ENCODE data around the gene ZPBP2. TPM values are rescaled to one million over a fixed set of nuclear protein-coding genes. Genes with fewer than 3 reads are reported as not detected.

Gene ZPBP2
- polyA plus RNA-seq, 1 donor from 2014 or later: not detected

- Histone ChIP-seq H3K4me3 (ENCODE audit: low read length) (no peak overlapping the region), H3K27ac (ENCODE audit: low read length) (no peak overlapping the region), H4K20me1 (ENCODE audit: insufficient read depth) (no peaks in the 10 kb centered on the region), H3K4me2 (ENCODE audit: low read length) (no peak overlapping the region), H3K79me2 (replicated peaks; ENCODE audit: insufficient read depth, low read length) (peaks cover 8% of the 10 kb centered on the region), H2AFZ (ENCODE audit: low read depth, low read length) (no peak overlapping the region), H3K36me3 (ENCODE audit: insufficient read depth, low read length) (no peaks in the 10 kb centered on the region), H3K27me3 (ENCODE audit: insufficient read depth, low read depth, low read length) (no peaks in the 10 kb centered on the region), H3K9me2 (ENCODE audit: insufficient read depth, low read length) (no peaks in the 10 kb centered on the region), H3F3A (ENCODE audit: insufficient read depth, low read length, poor library complexity, severe bottlenecking) (no peaks in the 10 kb centered on the region), H3K9me3 (ENCODE audit: low read length) (no peaks in the 10 kb centered on the region), H3K9ac (ENCODE audit: low read length) (no peak overlapping the region)
- TF ChIP-seq POLR2AphosphoS5 (IDR thresholded peaks at IDR 0.05) (no peak), EP300 (conservative IDR thresholded peaks at IDR 0.05; ENCODE audit: poor library complexity, severe bottlenecking) (no peak), TAF1 (IDR thresholded peaks at IDR 0.05; ENCODE audit: low read depth) (no peak), SMC3 (conservative IDR thresholded peaks at IDR 0.05; ENCODE audit: poor library complexity) (no peak), REST (IDR thresholded peaks at IDR 0.05; ENCODE audit: borderline replicate concordance) (no peak)
- TF ChIP-seq, protein P1, sequence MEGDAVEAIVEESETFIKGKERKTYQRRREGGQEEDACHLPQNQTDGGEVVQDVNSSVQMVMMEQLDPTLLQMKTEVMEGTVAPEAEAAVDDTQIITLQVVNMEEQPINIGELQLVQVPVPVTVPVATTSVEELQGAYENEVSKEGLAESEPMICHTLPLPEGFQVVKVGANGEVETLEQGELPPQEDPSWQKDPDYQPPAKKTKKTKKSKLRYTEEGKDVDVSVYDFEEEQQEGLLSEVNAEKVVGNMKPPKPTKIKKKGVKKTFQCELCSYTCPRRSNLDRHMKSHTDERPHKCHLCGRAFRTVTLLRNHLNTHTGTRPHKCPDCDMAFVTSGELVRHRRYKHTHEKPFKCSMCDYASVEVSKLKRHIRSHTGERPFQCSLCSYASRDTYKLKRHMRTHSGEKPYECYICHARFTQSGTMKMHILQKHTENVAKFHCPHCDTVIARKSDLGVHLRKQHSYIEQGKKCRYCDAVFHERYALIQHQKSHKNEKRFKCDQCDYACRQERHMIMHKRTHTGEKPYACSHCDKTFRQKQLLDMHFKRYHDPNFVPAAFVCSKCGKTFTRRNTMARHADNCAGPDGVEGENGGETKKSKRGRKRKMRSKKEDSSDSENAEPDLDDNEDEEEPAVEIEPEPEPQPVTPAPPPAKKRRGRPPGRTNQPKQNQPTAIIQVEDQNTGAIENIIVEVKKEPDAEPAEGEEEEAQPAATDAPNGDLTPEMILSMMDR (IDR thresholded peaks at IDR 0.05; ENCODE audit: poor library complexity, severe bottlenecking): no peak
Measured at GRCh38 chr17:39921323-39921722, 53.3 kb downstream of the ZPBP2 start.

GRCh38 chr17:39922006-39922405 is 54.0 kb downstream of the ZPBP2 start:
- Histone ChIP-seq H3K36me3 (ENCODE audit: insufficient read depth, low read length) (no peaks in the 10 kb centered on the region), H3K4me2 (ENCODE audit: low read length) (no peak overlapping the region), H3K9me2 (ENCODE audit: insufficient read depth, low read length) (no peaks in the 10 kb centered on the region), H3K9me3 (ENCODE audit: low read length) (no peaks in the 10 kb centered on the region), H2AFZ (ENCODE audit: low read depth, low read length) (no peak overlapping the region), H3K27ac (ENCODE audit: low read length) (no peak overlapping the region), H3F3A (ENCODE audit: insufficient read depth, low read length, poor library complexity, severe bottlenecking) (no peaks in the 10 kb centered on the region), H3K79me2 (replicated peaks; ENCODE audit: insufficient read depth, low read length) (peaks cover 15% of the 10 kb centered on the region), H4K20me1 (ENCODE audit: insufficient read depth) (no peaks in the 10 kb centered on the region), H3K27me3 (ENCODE audit: insufficient read depth, low read depth, low read length) (no peaks in the 10 kb centered on the region), H3K4me3 (ENCODE audit: low read length) (no peak overlapping the region), H3K9ac (ENCODE audit: low read length) (no peak overlapping the region)
- TF ChIP-seq MXI1 (conservative IDR thresholded peaks at IDR 0.05; ENCODE audit: poor library complexity, severe bottlenecking): no peak
- no peak for TF ChIP-seq SMC3 (conservative IDR thresholded peaks at IDR 0.05; ENCODE audit: poor library complexity)
- no peak for TF ChIP-seq RAD21 (conservative IDR thresholded peaks at IDR 0.05)
- TF ChIP-seq, protein P1 (IDR thresholded peaks at IDR 0.05; ENCODE audit: poor library complexity, severe bottlenecking): no peak
- TF ChIP-seq EZH2 (IDR thresholded peaks at IDR 0.05; ENCODE audit: borderline replicate concordance, insufficient read depth, low read length, poor library complexity, severe bottlenecking): no peak
- TF ChIP-seq EP300 (conservative IDR thresholded peaks at IDR 0.05; ENCODE audit: poor library complexity, severe bottlenecking): no peak
- TF ChIP-seq POLR2AphosphoS5 (IDR thresholded peaks at IDR 0.05): no peak
- no peak for TF ChIP-seq REST (IDR thresholded peaks at IDR 0.05; ENCODE audit: borderline replicate concordance)
- TF ChIP-seq TAF1 (IDR thresholded peaks at IDR 0.05; ENCODE audit: low read depth): no peak

All from neural cell (in vitro differentiated cells).